HG03460 (cell line): ENCODE data around the gene TM2D1.
A peak's percentile ranks its signal among the peaks of the same experiment; 100 is the strongest.
"Not testable (repeated sequence)": the region's sequence is repeated elsewhere in the genome, so short reads cannot be mapped to it uniquely, and the experiment has no call there.

Experiments
- ATAC-seq: cut with Tn5 transposase; IDR thresholded peaks from one replicate; pipeline ENCODE4 v1.9.1; 2021; ENCODE audit not compliant: unreplicated experiment

Gene TM2D1

DNA sequence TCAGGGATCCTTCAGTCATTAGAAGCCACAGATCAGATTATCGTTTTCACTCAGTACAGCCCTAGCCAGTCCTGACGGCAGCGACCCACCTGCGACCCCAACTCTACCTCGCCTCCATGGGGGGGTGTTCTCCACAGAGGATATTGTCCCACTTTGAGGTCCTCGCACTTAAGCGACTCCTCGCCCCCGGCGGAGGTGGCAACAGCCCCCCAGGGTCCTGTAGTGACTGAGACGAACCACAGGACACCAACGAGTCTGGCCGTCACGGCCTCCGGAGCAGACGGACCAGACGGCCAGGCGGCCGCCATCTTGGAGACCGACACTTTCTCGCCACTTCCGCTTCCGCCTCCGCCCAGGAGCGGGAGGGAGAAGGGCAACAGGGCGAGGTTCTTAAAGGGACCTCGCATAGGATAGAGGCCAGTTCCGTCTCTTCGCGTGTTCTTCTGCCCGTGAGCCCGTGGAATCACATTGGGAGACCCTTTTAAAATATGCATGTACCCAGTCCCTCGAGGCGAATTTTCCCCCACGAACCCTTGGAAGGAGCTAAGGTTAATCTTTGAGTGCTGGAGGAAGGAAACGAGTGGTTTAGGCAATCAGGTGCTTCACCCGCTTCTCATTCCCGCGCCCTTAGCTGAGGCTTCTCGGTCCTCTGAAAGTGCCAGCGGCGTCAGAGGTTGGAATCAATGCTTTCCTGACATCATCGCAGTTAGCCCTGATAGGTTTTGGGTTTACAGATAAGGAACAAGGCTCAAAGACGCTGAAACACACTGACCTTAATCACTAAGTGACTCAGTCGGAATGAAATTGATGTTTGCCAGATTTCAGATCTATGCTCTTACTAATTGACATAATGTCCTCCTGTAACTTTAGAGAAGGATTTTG lies at the start of gene TM2D1:
TM2D1 (minus strand) TSS at position 329 of the 882 bp plus-strand sequence; CDS start at position 308, 21 bp downstream.
- ATAC-seq = peak; percentile 99

DNA sequence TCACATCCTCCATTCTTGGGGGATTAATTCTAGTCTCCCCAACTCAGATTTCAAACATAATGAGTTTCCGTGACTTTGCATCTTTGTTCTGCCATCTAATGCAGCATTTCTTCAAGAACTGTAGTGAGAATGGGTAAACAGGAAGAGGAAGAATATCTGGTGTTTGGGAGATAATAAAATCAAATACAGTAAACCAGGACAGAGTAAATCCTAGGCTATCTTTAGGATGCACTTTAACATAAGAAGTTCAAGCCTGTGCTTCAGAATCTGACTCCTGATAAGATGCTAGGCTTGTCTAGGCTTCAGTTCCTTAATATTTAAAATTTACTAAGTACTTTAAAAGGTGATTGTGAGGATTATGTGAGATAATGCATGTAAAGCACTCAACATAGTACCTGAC lies 45.2 kb upstream of the TM2D1 start:
- ATAC-seq = no peak

DNA sequence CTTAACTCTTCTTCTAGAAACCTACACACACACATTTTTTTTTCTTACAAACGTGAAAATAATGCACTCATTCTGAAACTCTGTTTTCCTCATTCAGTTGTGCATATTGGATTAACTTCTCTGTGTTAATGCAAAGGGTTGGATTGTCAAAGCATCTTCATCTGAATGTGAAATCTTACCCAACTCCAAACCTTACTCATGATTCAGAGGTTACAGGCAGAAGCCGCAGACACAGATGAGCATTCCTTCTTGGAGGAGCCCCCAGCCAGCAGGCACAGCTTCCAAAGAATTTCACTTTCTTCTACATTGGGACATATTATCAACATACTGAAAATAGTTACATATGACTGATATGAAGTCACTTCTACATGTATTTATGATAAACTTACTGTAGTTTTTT lies 33.0 kb upstream of the TM2D1 start:
- no peak for ATAC-seq

DNA sequence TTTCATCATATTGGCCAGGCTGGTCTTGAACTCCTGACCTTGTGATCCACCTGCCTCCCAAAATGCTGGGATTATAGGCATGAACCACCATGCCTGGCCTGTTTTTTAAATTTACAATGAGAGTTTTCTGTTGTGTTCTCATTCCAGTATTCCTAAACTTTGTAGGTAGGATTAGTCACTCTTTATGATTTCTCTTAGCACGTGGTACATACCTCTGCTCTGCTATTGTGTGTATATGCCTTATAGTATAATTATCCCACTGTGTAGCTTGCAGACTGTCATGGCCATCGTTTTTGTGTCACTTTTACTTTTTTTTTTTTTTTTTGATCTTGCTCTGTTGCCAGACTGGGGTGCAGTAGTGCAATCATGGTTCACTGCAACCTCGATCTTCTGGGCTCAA lies 31.8 kb upstream of the TM2D1 start:
- no peak for ATAC-seq

DNA sequence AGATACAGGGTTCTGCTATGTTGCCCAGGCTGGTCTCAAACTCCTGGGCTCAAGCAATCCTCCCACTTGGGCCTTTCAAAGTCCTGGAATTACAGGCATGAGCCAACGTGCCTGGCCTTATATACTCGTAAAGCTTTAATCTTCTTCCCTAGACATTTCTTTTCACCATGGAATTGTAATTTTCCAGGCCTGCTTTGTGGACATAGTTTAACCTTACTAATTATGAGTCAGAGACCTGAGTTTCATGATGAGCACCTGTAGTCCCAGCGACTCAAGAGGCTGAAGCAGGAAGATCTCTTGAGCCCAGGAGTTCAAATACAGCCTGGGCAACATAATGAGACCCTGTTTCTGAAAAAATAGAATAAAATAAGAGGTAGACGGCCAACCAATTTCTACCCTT lies 29.6 kb upstream of the TM2D1 start:
- no peak for ATAC-seq

DNA sequence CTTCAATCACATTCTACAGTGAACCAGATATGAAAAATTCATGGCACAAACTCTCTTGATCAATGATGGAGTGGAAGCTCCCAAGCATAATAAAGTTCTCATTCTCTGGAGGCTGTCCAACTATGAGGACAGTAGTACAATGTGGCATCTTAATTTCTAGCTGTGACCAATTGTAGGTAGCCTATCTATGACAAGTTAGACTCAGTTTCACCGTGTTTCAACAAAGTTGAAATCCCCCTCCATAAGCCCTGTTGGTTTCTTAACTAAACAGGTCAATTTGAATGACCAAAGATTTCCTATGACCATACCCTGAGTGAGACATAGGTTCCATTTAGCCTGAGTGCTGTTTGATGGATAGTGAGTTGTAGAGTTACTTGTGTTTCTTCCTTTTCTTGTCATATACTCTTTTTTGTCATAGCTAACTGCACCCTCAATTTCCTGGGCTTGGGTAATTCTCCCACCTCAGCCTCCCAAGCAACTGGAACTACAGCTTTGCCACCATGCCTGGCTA lies 29.1 kb upstream of the TM2D1 start:
- ATAC-seq = no peak

DNA sequence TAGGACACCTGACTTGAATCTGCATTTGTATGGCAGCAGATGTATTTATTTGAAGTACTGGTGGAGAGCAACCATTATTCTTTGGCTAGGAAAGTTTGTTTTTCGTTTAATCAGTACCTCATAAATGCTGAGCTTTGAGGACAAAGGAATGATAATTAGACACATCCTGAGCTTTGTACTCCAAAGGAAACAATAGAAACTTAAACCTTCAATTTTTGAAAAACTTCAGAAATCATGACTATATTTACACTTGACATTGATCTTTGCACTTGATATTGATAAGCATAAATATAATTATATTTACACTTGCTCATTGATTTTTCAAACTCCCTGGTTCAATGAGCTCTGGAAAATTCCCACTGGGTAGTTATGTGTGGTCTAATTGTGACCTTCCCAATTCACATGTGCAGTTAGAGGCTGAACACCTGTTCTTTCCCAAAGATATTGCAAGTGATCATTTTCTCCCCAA lies 28.0 kb upstream of the TM2D1 start:
- no peak for ATAC-seq

DNA sequence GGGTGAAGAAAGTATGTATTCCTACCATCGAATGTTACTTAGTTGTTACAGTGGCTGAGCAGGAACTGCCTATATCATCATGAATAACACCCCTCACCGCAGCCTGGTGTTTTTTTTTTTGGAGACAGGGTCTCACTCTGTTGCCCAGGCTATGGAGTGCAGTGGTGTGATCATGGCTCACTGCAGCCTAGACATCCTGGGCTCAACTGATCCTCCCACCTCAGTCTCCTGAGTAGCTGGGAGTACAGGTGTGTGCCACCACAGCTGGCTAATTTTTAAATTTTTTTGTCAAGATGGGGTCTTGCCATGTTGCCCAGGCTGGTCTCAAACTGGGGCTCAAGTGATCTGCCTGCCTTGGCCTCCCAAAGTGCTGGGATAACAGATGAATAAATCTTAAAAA lies 24.6 kb upstream of the TM2D1 start:
- ATAC-seq = no peak

DNA sequence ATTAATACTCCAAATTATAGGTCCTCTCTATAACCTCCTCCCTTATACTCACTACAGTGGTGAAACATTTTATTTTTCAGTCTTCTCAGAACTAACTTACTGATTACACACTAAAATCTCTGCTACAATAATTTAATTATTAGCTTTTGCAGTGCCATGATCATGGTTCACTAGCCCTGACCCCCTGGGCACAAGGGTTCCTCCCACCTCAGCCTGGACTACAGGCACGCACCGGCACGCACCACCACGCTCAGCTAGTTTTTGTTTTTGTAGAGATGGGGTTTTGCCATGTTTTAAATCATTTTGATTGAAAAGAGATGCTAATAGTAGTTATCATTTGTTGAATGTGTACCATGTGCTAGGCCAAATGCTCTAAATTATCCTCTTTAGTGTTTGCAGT lies 23.6 kb upstream of the TM2D1 start:
- ATAC-seq = no peak

DNA sequence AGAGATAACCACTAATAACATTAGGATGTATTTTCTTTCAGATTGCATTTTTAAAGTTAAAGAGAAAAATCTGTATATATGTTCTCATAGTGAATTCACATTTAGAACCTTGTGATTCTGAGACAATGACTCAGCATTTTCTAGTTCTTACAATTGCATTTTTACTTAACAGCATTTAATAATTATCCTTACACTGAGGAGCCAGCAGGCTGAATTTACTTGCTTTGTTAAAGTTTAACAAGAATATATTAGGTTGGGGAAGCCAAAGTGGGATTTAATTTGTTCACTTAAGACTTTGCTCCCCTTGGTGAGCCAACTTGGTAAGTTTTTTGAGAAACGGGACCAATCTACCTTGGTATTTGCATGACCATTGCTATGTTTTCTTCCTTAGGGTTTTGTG lies 21.9 kb upstream of the TM2D1 start:
- ATAC-seq = no peak

DNA sequence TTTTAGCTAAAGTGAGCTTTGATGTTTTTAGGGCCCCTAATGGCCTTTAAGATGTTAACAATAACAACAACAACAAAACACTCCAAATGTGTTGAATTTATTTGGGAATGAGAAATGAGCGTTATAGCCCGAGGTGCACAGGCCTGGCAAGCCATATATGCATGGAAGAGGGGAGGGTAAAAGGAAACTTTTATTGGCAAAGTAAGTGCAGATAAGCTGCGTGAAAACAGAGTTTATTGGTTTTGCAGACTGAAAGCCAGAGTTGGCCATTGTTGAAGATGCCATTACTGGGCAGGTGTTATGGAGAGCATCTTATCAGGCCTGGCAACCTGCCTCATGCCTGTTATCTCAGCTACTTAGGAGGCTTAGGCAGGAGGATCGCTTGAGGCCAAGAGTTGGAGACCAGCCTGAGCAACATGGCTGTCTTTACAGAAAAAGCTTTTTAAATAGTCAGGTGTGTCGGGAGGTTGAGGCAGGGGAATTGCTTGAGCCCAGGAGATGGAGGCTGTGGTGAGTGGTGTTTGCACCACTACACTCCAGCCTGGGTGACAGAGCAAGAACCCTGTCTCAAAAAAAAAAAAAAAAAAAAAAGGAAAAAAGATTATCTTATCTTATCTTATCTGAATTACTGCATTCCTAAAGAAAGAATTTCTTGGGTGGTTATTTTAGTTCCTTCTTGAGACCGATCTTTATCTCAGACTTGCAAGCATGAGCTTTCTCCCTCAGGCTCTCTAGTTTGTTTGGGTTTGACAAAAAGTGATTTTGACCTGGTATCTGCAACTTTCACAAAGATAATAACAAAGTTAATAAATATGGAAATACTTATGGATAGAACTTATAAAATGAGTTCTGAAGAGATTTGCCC lies 19.0 kb upstream of the TM2D1 start:
- no peak for ATAC-seq

DNA sequence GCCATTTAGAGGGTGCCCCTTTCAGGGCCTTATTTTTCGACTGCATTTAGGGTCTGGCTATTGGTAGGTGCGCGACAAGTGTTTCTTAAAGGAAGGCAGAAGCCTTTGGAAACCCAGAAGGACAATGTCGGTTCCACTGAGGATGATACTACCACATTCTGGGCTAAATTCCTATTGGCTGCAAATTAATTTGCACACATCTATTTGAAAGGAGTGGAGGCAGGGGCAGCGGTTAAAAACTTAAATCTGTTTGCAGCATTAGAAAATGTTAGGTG lies 18.4 kb upstream of the TM2D1 start:
- ATAC-seq = no peak

DNA sequence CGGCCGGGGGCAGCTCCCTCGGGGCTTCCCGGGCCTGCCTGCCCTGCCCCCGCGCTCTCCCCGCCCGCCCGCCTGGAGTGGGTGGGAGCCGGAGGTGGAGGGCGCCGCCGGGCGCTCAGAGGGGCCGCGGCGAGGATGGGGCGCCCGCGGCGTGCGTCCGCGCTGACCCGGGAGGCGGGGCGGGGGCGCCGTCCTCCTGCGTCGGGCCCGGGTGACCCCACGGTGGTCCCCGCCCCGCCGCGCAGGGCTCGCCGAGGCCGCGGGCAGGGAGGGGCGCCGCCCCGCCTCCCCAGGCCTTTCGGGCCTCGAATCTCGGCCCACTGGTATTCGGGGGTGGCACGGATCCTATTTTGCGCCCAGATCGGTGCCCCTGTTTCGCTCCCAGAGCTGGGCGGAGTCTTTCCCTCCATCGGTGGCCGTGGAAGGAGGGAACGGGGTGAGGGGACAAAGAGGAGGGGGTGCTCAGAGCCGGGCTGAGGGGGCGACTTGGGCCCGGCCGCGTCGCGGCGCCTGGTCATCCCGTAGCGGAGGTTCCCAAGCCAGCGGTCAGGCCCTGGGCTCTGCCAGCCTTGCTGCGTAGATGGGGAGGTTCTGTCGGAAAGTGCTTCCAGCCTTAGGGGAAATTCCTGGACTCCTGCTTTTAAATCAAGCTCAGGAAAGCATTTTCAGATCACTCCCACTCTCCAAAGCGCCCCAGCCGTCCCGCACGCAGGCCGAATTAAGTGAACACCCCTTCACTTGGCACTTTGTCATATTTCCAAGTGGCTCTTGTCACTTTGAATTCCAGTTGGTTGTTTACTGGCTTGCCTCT lies 17.9 kb upstream of the TM2D1 start:
- ATAC-seq = peak; percentile 64

DNA sequence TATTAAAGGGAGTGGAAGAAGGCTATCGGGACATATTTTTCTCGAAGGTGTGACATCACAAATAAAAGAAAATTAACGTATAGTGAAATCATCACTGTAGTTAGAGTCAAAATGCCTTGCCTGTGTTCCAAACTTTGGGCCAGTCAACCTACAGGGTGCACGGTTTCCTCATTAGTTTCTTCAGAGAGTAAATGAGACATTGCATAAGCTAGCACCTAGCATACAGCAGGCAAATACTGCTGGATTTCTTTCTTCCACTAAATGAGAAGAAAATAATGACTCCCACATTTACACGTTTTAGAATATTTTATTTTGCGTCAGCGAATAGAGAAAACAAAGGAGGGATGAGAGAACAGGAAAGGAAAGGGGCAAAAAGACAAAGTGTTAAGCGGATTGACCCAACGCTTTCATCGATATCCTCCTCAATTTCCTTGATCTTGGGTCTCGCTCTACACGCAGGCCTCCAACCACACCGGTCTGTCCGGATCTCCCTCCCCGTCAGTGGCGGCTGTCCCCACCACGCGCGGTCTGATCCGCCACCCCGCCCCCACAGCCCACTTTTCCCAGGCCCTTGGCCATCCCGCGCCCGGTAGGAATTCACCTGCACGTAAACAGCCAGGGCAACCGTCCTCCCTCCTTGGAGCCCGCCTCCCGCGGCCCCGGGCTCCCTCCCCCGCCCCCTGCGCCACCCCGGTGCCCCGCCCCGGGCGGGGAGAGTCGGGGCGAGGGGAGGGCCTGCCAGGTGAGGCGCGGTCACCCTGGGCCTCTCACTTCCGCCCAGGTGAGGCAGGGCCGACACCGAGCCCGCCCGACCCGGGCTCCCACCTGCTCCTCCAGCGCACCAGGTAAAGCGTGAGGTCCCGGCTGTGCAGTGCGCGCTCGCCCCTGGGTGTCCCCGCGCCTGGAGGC lies 17.0 kb upstream of the TM2D1 start, which contains the start of gene PATJ:
PATJ (plus strand) TSS at position 770 of the 909 bp plus-strand sequence. CDS start 20,413 bp downstream, outside the sequence.
- peak; percentile 77 for ATAC-seq

DNA sequence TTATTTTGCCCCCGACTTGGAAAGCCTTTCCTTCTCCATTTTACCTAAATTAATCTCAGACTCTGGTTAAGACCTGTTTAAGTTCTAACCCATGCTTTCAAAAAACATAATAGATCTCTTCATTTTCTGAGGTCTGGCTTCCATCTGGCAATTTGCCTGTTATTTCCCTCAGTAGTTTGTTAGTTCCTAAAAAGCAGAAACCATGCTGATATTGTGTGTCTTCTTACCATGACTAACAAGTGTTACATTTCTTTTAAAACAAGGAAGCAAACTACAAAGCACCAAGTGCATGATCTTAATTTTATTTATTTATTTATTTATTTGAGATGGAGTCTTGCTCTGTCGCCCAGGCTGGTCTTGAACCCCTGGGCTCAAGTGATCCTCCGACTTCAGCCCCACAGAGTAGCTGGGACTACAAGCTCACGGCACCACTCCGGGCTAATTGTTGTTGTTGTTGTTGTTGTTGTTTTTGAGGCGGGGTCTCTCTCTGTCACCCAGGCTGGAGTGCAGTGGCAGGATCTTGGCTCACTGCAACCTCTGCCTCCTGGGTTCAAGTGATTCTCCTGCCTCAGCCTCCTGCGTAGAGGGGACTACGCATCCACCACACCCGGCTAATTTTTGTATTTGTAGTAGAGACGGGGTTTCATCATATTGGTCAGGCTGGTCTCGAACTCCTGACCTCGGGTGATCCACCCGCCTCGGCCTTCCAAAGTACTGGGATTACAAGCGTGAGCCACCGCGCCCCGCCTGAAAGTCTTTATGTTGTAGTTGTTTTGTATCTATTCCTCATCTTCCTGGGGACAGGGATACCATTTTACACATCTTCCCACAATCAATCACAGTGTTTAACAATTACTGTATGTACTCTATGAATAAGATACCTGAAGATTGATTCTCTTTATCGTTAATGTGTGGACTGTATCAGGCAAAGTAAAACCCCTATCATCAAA lies 16.1 kb upstream of the TM2D1 start:
- no peak for ATAC-seq

DNA sequence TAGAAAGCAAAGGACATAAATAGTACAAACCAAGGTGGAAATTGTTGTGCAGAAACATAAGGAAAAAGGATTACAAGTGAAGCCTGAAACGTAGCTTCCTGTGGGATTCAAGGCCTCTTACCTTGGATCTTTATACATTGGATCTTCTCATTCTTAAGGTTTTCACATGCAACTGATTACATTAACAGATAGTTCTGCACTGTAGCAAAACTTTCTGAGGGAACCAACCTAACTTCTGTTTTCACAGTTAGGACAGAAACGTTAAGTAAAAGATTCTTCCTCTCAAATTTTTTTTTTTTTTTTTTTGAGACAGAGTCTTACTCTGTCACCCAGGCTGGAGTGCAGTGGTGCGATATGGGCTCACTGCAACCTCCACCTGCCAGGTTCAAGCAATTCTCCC lies 7.8 kb upstream of the TM2D1 start:
- no peak for ATAC-seq

DNA sequence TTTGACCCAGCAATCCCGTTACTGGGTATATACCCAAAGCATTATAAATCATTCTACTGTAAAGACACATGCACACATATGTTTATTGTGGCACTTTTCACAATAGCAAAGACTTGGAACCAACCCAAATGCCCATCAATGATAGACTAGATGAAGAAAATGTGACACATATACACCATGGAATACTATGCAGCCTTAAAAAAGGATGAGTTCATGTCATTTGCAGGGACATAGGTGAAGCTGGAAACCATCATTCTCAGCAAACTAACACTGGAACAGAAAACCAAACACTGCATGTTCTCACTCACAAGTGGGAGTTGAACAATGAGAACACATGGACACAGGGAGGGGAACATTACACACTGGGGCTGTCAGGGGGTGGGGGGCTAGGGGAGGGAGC lies 5.7 kb upstream of the TM2D1 start:
- not testable (repeated sequence) for ATAC-seq

DNA sequence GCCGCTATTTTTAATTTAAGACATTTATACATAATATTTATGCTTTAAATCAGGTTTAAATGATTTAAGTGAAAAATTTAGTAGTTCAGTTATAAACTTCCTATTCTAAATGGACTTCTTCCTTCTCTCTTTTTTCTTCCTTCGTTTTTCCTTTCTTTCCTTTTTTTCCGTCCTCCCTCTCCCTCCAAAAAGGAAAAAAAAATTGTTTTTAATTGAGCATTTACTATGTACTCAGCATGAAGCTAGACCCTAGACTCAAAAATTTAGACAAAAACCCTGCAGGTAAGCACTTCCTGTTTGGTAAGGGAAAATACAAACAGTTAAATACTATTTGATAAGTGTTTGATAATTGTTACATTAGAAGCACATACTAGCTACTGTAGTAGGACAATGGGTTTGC lies 2.6 kb upstream of the TM2D1 start:
- ATAC-seq = no peak

DNA sequence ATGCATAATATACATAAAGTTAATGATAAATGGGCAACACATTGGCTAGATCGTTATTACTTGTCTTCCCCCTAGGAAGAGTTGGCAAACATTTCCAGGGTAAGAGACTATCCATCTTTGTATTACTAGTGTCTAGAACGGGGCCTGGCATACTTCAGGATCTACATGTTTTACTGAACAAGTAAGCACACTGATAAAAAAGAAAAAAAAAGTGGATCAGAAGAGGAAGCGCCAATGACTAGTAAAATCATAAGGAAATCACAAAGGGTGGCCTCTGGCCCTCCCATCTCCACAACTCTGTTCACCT lies 482 bp downstream of the TM2D1 start:
- ATAC-seq = no peak
